Measurements from ENCODE around the gene OTOP2. TPM values are rescaled to one million over a fixed set of nuclear protein-coding genes. Genes with fewer than 3 reads are reported as not detected.

OTOP2 gene
- total and polyA plus RNA-seq, 2 of the 4 experiments (the other 2 are of a cell fraction): not detected

DNA sequence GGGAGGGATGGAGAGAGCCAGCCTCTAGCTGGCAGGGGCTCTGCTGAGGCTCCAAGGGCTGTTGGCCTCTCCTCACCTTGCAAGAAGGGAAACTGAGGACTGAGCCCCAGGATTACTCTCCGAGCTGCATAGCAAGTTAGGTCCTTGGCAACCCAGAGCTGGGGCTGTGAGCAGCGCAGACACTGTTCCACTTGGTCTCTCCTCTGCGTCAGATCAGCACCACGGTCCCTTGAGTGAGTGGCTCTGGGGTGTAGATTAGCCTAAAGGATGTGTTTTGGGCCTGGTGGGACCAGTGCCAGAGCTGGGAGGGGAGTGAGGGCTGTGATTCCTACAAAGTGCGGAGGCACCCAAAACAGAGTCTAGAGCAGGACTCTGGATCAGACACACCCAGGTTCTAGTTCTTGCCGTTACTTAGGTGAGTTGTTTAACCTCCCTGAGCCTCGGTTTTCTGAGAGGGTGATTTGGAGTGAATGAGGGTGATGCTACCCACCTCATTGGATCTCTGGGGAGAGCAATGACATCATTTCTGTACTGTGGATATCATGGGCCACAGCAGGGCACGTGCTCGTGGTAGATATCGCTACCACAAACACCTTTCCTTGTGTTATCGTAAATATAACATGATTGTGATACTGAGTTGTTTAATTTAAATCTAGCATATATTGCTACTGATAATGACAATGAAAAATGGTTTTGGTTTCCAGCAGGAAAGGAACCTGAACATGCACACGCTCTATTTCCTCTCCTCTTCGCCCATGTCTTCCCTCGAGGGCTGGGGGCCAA lies 22.5 kb upstream of the OTOP2 start:
- Histone ChIP-seq H3K14ac (replicated peaks; ENCODE audit: low read depth, low read length) (no peak overlapping the region), H3K23ac (ENCODE audit: low read depth, low read length) (no peak overlapping the region), H2BK20ac (ENCODE audit: low read depth, low read length) (no peak overlapping the region), H4K91ac (ENCODE audit: insufficient read depth, low read depth, low read length) (no peak overlapping the region), H2BK5ac (ENCODE audit: low read depth, low read length, poor library complexity, severe bottlenecking) (no peak overlapping the region), H2AK9ac (replicated peaks; ENCODE audit: low read depth, low read length, poor library complexity) (no peak overlapping the region), H3K9me1 (ENCODE audit: insufficient read depth, low read length) (no peaks in the 10 kb centered on the region), H3K18ac (ENCODE audit: low read depth, low read length) (no peak overlapping the region), H4K5ac (ENCODE audit: low read depth, low read length) (no peak overlapping the region), H3K27ac (ENCODE audit: insufficient read depth, low read length) (no peak overlapping the region), H3K79me1 (ENCODE audit: low read depth in 1 of 2, low read length in 2 of 2) (no peaks in the 10 kb centered on the region), H3K27me3 (ENCODE audit: control insufficient read depth, insufficient read depth, low read length) (peaks cover 43% of the 10 kb centered on the region), H4K20me1 (ENCODE audit: insufficient read depth, low read length) (no peaks in the 10 kb centered on the region), H2AFZ (replicated peaks; ENCODE audit: low read length, poor library complexity) (no peak overlapping the region), H2BK120ac (ENCODE audit: low read depth, low read length) (no peak overlapping the region), H3K9me3 (ENCODE audit: control insufficient read depth, insufficient read depth, low read length) (no peaks in the 10 kb centered on the region), H3K4me2 (ENCODE audit: low read depth, low read length) (no peak overlapping the region), H3K4me1 (ENCODE audit: control insufficient read depth, insufficient read depth, low read length) (no peaks in the 10 kb centered on the region), H2AK5ac (ENCODE audit: low read depth, low read length) (no peak overlapping the region), H2BK15ac (ENCODE audit: low read depth, low read length) (no peak overlapping the region), H3K56ac (ENCODE audit: extremely low read depth, insufficient read depth, low read length) (no peak overlapping the region), H3K36me3 (ENCODE audit: control insufficient read depth, insufficient read depth, low read length) (no peaks in the 10 kb centered on the region), H3K4ac (ENCODE audit: low read depth, low read length) (no peak overlapping the region), H3K9ac (ENCODE audit: low read depth, low read length) (no peak overlapping the region), H4K8ac (ENCODE audit: low read depth in 2 of 2, low read length in 2 of 2) (no peak overlapping the region), H3K4me3 (ENCODE audit: insufficient read depth, low read depth, low read length) (no peak overlapping the region)
- ATAC-seq (ENCODE audit: low read depth) (no peak), DNase-seq (no peak)
- dilution Hi-C loops (cut with HindIII; ENCODE audit: low sequenced_read_pairs, unreplicated experiment): no loop called here
- no TSS peak for BruUV-seq (replicated peaks)
- no peak for TF ChIP-seq FOS (IDR thresholded peaks at IDR 0.05; ENCODE audit: low read depth, low read length)
- TF ChIP-seq MAFK (IDR thresholded peaks at IDR 0.05; ENCODE audit: low read depth, low read length): no peak
- POLR2A ChIA-PET (ENCODE audit: unreplicated experiment): no interaction called here
- intact Hi-C loops (cut with micrococcal nuclease): no loop called here
- in situ Hi-C loops (cut with MboI; ENCODE audit: low sequenced_read_pairs): no loop called here
- CTCF ChIA-PET: no interaction called here
- 0% methylated on average over 1 of the region's 14 CpGs; no CpG with 5 or more reads in 1 of the 2 experiments for WGBS, 2 experiments (ENCODE audit: extremely low coverage in 2 of 2, insufficient read length in 1 of 2)

Measured in IMR-90 (cell line).